Measurements from ENCODE around the gene CCNB2.
A peak's percentile ranks its signal among the peaks of the same experiment; 100 is the strongest.
"Not testable (repeated sequence)": the region's sequence is repeated elsewhere in the genome, so short reads cannot be mapped to it uniquely, and the experiment has no call there.

The CCNB2 gene

DNA sequence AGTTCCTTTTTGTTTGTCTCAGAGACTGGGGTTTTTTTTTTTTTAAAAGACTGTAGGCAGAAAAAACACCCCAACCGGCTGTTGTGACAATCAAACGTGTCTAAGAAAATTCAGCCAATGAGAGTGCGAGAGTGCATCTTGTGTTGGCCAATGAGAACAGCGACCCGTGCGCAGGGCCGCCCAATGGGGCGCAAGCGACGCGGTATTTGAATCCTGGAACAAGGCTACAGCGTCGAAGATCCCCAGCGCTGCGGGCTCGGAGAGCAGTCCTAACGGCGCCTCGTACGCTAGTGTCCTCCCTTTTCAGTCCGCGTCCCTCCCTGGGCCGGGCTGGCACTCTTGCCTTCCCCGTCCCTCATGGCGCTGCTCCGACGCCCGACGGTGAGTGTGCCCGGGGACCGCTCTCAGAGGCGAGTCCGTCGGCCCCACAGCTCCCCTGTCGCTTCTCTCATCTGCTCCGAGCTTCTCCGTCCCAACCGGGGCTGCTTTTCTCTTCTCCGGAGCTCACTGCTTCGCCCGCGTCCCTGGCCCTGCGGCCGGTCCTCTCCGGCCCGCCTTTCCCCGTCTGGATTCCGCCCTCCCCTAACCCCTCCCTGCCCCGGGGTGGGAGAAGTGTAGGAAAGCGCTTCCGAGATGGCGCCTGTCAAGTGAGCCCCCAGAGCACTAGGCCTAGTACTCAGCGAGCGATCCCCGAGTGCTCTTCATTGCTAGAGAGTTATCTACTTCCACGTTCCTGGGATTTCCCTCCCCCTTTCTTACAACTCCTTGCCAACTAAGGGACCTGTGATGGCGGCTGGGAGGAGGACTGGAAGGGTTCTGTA is at the start of gene CCNB2:
Gene CCNB2 (plus strand): TSS at position 235 of the 821 bp plus-strand sequence. CDS start 123 bp downstream, at position 358.
- peak; percentile 93 for DNase-seq (ENCODE audit: low read depth)

DNA sequence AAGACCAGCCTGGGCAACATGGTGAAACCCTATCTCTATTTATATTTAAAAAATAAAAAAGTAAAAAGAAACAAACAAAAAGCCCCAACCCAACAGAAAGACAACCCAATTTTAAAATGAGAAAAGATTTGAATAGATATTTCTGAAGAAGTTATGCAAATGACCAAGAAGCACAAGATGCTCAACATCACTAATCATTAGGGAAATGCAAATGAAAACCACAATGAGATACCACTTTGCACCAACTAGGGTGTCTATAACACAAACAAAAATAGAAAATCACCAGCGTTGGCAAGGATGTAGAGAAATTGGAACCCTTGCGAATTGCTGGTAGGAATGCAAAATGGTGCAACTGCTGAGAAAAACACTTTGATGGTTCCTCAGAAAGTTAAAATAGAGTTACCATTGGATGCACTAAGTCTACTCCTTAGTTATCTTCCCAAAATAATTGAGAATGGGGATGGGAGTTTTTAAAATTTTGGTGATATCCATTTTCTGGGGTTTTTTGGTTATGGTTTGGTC is 45.8 kb upstream of the CCNB2 start:
- no peak for DNase-seq (ENCODE audit: low read depth)

DNA sequence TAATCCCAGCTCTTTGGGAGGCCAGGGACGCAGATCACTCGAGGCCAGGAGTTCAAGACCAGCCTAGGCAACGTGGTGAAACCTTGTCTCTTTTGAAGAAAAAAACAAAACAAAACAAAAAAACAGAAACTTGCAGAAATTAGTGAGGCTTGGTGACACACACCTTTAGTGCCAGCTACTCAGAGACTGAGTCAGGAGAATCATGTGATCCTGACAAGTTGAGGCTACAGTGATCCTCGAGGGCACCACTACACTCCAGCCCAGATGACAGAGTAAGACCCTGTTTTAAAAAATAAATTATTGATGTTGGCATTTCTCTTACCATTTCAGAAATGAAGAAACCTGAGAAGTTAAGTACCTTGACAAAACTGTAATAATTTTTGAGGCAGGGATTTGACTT is 44.6 kb upstream of the CCNB2 start:
- no peak for DNase-seq (ENCODE audit: low read depth)

DNA sequence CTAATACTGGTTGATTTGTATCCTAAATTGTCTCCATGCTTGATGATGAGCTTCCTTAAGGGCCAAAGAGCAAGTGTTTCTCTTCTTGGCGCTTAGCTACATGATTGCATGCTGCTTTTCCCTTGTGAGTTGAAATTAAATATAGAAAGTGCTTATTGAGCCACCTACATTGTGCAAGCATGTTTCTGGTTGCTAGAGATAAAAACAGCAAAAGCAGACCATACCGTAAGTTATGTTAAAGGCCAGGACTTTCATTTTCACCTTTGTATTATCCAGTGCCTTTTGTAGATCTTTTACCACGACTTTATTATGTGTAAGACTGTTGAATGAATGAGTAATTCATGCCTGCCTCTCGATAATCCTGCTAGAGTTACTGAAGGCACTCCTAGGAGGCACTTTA is 41.9 kb upstream of the CCNB2 start:
- no peak for DNase-seq (ENCODE audit: low read depth)

DNA sequence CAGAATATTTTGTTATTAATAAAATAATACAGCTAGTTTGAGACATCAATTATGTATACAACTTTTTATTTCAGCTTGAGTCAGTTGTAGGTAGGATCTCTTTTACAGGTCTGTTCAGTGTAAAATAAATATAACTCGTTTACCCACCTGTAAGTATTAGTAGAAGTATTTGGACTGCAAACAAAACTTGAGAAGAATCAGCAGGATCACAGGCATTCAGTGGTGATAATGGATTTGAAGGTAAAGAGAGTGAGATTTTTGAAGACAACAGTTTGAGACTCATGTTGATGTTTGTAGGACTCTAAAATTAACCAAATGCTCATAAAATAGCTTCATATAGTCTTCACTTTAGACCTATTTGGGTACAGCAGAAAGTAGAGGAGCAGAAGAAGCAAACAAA is 35.5 kb upstream of the CCNB2 start:
- DNase-seq (ENCODE audit: low read depth): no peak

DNA sequence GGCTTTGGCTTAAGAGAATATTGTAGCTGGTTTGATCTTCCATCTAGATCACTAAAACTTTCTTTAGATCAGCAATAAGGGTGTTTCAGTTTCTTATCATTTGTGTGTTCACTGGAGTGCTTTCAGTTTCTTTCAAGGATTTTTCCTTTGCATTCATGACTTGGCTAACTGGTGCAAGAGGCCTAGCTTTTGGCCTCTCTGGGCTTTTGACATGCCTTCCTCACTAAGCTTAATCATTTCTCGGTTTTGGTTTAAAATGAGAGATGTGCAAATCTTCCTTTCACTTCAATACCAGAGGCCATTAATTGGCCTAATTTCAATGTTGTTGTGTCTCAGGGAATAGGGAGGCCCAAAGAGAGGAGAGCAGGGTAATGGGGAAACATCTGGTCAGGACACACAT is 30.3 kb upstream of the CCNB2 start:
- no peak for DNase-seq (ENCODE audit: low read depth)

DNA sequence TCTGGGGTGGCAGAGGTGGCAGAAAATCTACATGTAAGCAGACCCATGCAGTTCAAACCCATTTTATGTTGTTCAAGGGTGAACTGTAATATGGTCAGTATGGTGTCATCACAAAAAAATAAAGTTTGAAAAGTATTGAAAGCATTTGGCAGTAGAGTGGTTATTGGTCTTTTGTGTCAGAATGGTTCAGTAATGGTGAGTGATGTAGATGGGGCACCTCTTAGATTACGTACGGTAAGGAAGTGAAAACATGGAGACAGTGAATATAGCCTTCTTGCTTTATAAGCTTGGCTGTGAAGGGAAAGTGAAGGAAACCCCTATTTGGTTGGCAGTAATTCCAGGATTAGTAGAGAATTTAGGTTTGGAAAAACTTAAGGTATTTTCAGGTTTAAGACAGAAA is 17.2 kb upstream of the CCNB2 start:
- DNase-seq (ENCODE audit: low read depth): no peak

DNA sequence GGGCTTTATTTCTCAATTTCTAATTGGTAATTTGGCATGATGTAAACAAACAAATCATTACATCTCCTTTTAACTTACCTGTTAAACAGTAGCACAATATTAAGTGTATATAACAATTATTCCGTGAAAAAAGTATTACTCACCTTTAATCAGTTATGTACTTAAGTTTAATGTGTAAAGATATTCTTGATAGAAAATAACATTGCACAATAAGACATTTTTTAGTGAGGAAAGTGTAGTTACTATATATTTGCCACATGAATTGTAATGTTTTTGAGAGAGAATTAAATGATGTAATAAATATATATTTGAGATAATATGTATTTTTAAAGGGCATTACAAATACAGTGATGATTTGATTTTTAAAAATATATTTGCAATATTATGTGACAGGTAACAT is 10.9 kb upstream of the CCNB2 start:
- DNase-seq (ENCODE audit: low read depth): no peak

DNA sequence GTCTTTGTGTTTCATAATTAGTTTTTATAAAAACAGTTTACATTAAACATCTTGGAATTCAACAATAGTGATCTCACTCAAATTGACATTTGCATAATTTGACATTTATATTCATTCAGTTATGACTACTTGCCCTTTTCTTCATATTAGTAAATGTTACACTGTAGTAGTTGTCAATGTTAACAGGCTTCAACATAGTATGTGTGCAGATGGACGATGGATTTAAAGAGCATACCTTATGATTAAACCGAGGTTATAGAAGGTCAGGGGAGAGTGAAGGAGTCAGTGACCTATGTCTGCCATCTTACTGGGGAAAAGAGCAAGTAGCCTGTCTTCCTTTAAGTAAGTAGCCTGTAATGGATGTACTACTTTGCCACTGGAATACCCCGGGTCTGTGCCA is 8.5 kb upstream of the CCNB2 start:
- no peak for DNase-seq (ENCODE audit: low read depth)

DNA sequence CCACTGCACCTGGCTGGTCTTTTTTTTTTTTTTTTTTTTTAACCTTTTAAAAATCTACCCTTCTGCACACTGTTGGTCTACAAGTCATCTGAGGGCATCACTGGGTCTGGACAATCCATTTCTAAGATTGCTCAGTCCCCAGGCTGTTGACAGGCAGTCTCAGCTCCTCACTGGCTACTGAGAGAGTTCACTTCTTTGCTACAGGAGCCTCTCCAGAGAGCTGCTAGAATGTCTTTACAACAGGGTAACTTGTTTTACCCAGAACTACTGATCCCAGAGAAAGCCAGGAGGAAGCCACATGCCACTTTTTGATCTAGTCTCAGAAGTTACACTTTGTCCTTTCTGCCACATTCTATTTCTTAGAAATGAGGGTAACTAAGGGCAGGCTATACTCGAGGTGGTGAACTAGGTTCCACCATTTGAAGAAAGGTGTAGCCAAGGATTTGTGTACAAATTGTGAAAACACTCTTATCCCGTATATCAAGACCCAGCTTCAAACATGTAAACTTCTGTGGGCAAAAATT is 5.7 kb upstream of the CCNB2 start:
- DNase-seq (ENCODE audit: low read depth): no peak

DNA sequence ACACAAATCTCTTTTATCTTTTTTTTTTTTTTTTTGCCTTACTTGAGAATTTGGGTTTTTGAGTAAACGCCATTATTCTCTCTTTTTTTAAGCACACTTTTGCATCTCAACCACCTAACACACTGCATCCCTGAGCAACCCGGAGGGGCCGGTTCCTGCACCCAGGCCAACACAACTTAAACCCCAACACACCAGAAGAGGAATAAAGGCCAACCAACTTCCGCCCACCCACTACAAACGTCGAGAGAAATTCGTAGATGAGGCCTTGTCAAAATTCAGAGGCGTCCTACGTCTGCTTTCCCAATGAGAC is 389 bp upstream of the CCNB2 start:
- no peak for DNase-seq (ENCODE audit: low read depth)

DNA sequence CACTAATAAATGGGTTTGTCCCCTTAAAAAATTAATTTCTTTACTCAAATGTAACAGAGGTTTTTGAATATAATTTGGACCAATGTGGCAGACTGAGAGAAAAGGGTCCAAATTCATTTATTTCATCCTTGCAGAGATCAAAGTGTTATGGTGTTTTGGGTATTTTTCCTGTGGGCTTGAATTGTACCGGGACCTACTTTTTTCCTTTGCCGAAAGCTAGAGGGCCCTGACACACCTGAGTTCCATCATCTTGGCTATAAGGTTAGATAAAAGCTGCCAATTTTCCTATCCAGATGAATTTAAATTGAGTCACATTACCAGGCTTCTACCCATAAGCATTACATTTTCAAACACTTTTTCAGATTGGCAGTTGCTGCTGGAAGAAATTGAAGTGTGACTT is 908 bp downstream of the CCNB2 start:
- DNase-seq (ENCODE audit: low read depth): no peak

DNA sequence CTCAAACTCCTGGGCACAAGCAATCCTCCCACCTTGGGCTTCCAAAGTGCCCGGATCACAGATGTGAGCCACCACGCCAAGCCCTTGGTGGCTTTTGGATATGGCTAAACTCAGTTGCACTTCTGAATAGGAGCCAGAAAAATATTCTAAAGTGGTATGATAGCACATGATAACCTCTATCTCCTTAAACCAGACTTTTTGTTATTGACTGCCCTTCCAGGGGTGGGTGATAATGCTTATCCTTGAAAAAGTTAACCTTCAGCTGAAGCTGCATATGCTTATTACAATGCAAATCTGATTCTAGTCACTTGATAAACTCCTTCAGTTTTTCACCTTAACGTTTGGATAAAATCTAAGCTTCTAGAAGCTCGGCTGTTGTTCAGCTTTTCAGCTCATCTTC is 6.3 kb downstream of the CCNB2 start:
- no peak for DNase-seq (ENCODE audit: low read depth)

DNA sequence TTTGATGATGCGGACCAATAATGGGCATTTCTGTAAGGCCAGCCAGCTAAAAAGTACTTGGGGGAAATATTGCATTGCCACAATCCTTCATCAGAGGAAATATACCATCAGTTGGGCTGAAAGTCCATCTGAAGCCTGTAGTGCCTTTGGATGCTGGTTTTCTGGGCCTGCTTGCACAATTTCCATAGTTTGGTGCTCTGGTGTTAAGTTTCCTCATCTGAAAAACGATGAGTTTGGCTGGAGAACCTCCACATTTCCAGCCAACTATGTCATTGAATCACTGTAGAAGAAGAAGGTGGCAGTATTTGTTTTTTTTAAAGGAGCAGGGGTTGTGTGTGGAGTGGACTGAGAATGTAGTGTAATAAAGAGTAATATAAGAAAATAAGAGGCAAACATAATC is 10.1 kb downstream of the CCNB2 start:
- DNase-seq (ENCODE audit: low read depth): no peak

DNA sequence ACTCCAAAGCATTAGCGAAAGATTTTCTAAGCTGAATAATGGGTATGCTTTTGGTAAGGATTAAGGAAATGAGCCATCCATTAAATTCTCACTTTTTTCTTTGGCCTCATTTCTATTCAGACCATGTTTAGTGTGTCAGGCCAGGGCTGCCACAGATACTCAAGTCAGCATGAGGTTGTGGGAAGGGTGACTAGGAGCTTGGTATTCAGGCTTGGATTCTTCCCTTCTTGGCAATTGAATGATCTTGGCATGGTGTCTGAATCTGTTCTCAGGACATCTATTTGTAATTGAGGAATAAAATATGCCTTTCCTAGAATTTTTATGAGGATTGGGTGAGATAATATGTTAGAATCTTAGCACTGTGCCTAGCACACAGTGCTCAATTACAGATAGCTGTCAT is 11.2 kb downstream of the CCNB2 start:
- DNase-seq (ENCODE audit: low read depth): peak; percentile 45

DNA sequence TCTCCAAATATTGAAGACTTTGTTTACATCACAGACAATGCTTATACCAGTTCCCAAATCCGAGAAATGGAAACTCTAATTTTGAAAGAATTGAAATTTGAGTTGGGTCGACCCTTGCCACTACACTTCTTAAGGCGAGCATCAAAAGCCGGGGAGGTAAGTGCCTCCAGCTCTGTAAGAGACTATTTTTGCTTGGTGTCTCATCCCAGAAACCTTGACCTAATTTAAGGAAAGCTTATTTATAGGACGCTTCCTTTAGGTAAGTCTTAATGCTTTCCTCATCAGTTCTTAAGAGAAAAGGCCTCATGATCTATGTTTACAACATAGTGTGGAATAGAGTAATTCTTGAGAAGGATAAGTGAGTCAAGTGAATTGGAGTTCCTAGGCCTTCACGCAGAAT is 11.8 kb downstream of the CCNB2 start:
- DNase-seq (ENCODE audit: low read depth): no peak

DNA sequence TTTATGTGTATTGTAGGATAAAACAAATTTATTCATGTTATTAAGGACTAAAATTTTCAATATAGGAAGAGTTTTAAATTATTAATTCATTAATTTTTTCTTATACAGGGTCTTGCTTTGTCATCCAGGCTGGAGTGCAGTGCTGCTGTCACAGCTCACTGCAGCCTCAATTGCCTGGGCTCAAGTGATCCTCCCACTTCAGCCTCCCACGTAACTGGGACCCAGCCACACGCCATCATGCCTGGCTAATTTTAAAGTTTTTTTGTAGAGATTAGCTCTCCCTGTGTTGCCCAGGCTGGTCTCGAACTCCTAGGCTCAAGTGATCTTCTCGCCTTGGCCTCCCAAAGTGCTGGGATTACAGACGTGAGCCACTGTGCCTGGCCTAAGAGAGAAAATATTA is 14.7 kb downstream of the CCNB2 start:
- no peak for DNase-seq (ENCODE audit: low read depth)

DNA sequence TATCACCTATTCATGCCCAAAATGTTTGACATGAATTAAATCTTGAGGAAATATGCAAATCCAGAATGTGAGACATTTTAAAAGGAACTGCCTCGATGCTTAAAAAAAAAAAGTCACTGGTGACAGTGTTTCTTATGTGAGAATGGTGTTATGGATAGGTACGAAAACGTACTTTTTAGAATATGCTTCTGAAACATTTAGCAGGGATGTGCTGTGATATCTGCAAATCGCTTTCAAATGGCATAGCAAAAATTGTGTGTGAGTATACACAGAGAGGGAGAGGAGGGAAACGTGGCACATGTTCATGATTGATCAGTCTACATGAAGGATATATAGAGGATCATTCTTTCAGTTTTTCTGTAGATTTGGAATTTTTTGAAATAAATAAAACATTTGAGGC is 16.0 kb downstream of the CCNB2 start:
- no peak for DNase-seq (ENCODE audit: low read depth)

DNA sequence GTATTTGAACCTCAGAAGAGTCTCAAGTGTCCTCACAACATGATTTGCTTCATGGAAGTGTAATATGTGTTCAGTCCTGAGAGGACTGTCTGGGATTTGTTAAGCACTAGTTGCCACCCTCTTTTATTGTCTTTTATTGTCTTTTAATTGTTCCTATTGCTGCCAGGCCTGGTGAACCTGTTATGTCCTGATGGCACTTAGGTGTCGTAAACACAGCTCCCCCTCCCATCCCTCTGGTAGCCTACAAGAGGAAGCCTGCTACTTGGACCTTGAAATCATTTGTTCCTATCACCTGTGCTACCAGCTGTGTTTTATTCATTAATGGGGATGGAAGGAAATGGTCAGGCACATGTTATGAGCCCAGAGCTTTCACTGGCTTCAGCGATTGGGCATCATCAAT is 19.3 kb downstream of the CCNB2 start:
- no peak for DNase-seq (ENCODE audit: low read depth)

DNA sequence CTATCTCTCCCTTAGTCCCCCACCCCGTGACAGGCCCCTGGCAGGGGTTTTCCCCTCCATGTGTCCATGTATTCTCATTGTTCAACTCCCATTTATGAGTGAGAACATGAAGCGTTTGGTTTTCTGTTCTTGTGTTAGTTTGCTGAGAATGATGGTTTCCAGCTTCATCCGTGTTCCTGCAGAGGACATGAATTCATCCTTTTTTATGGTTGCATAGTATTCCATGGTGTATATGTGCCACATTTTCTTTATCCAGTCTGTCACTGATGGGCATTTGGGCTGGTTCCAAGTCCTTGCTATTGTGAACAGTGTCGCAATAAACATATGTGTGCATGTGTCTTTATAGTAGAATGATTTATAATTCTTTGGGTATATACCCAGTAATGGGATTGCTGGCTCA is 20.7 kb downstream of the CCNB2 start:
- DNase-seq (ENCODE audit: low read depth): not testable (repeated sequence)

DNA sequence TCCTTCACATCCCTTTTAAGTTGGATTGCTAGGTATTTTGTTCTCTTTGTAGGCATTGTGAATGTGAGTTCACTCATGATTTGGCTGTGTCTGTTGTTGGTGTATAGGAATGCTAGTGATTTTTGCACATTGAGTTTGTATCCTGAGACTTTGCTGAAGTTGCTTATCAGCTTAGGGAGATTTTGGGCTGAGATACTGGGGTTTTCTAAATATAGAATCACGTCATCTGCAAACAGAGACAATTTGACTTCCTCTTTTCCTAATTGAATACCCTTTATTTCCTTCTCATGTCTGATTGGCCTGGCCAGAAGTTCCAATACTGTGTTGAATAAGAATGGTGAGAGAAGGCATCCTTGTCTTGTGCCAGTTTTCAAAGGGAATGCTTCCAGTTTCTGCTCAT is 22.3 kb downstream of the CCNB2 start:
- DNase-seq (ENCODE audit: low read depth): not testable (repeated sequence)

DNA sequence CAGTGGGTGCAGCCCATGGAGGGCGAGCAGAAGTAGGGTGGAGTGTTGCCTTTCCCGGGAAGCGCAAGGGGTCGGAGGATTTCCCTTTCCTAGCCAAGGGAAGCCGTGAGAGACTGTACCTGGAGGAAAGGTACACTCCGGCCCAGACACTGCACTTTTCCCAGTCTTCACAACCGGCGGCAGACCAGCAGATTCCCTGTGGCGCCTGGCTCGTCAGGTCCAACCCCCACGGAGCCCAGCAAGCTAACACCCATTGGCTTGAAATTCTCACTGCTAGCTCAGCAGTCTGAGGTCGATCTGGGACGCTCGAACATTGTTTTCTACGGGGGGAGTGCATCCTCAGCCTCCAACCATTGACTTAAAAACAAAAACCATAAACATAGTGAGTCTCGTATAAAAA is 26.5 kb downstream of the CCNB2 start:
- DNase-seq (ENCODE audit: low read depth): no peak

DNA sequence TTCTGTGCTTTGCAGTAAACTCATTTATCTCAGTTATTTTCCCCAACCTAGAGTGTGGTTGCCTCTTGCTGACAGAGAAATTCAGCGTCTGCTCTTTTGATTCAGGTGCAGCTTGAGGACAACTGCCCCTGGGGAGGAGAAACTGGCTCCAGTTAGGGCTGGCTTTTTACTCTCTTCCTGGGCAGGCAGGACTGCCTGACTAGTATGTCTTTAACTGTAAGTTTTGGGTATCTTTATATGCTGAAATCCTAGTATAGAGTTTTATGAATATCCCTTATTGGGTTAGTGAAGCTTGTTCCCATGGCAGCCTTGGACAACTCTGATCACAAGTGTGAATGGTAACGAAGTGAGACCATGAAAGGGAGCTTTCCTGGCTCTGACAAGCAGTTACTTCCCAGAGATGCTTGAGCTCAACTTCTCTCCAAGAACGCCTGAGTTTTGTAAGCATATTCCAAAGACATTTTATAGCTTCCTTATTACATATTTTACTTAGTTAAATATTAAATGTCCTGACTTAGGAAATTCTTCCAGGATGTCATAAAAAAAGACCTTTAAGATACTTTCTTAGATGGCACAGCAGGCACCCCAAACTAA is 27.1 kb downstream of the CCNB2 start:
- DNase-seq (ENCODE audit: low read depth): no peak

Data from EH (cell line).